ENCODE measurements around the gene CERCAM.
"Not testable (repeated sequence)": the region's sequence is repeated elsewhere in the genome, so short reads cannot be mapped to it uniquely, and the experiment has no call there.

CERCAM gene

GRCh38 chr9:128411364-128412119 lies 9.1 kb upstream of the CERCAM start:
- H3K27me3 ChIP-seq (ENCODE audit: insufficient read depth, low read length), result peaks cover 3% of the 10 kb centered on the region; the same call in 1 of the 2 replicates
- H3K36me3 ChIP-seq (ENCODE audit: insufficient read depth, low read length), result no peaks in the 10 kb centered on the region
- H3K4me3 ChIP-seq (ENCODE audit: low read depth, low read length, poor library complexity, severe bottlenecking), result no peak overlapping the region
- no peak overlapping the region for H3K9ac ChIP-seq (ENCODE audit: low read length)
- no peak for TF ChIP-seq EZH2 (IDR thresholded peaks at IDR 0.05; ENCODE audit: borderline replicate concordance, low read length)
- no peaks in the 10 kb centered on the region for H4K20me1 ChIP-seq (ENCODE audit: insufficient read depth, low read length)
- H3K4me1 ChIP-seq (ENCODE audit: insufficient read depth, low read length, severe bottlenecking), result peaks cover 13% of the 10 kb centered on the region
- H2AFZ ChIP-seq (ENCODE audit: low read length), result no peak overlapping the region
- no peaks in the 10 kb centered on the region for H3K9me3 ChIP-seq (ENCODE audit: low read length)
- no peak overlapping the region for H3K27ac ChIP-seq (ENCODE audit: low read depth, low read length, poor library complexity, severe bottlenecking)
- no peaks in the 10 kb centered on the region for H3F3A ChIP-seq (ENCODE audit: insufficient read depth, low read length)
- no peak overlapping the region for H3K4me2 ChIP-seq (ENCODE audit: low read length)
- H3K79me2 ChIP-seq (ENCODE audit: insufficient read depth, low read length), result no peaks in the 10 kb centered on the region
- no peaks in the 10 kb centered on the region for H3K9me2 ChIP-seq (ENCODE audit: low read depth, low read length)

GRCh38 chr9:128412120-128412790 lies 8.4 kb upstream of the CERCAM start:
- H3K4me1 ChIP-seq (ENCODE audit: insufficient read depth, low read length, severe bottlenecking), result peaks cover 20% of the 10 kb centered on the region
- no peak overlapping the region for H3K9ac ChIP-seq (ENCODE audit: low read length)
- no peak overlapping the region for H3K4me3 ChIP-seq (ENCODE audit: low read depth, low read length, poor library complexity, severe bottlenecking)
- no peak overlapping the region for H2AFZ ChIP-seq (ENCODE audit: low read length)
- peaks cover 3% of the 10 kb centered on the region; the same call in 1 of the 2 replicates for H3K27me3 ChIP-seq (ENCODE audit: insufficient read depth, low read length)
- no peak overlapping the region for H3K4me2 ChIP-seq (ENCODE audit: low read length)
- no peak overlapping the region for H3K27ac ChIP-seq (ENCODE audit: low read depth, low read length, poor library complexity, severe bottlenecking)
- H4K20me1 ChIP-seq (ENCODE audit: insufficient read depth, low read length), result no peaks in the 10 kb centered on the region
- no peaks in the 10 kb centered on the region for H3K79me2 ChIP-seq (ENCODE audit: insufficient read depth, low read length)
- no peaks in the 10 kb centered on the region for H3K36me3 ChIP-seq (ENCODE audit: insufficient read depth, low read length)
- no peaks in the 10 kb centered on the region for H3K9me2 ChIP-seq (ENCODE audit: low read depth, low read length)
- no peaks in the 10 kb centered on the region for H3K9me3 ChIP-seq (ENCODE audit: low read length)
- TF ChIP-seq CTCF (IDR thresholded peaks at IDR 0.05; ENCODE audit: low read length) (peak; percentile 81), EZH2 (IDR thresholded peaks at IDR 0.05; ENCODE audit: borderline replicate concordance, low read length) (no peak)
- no peaks in the 10 kb centered on the region for H3F3A ChIP-seq (ENCODE audit: insufficient read depth, low read length)

- H3K4me2 ChIP-seq (ENCODE audit: low read length); H3K9me2 ChIP-seq (ENCODE audit: low read depth, low read length); H3K27me3 ChIP-seq (ENCODE audit: insufficient read depth, low read length); H3K79me2 ChIP-seq (ENCODE audit: insufficient read depth, low read length); H3K9me3 ChIP-seq (ENCODE audit: low read length); H4K20me1 ChIP-seq (ENCODE audit: insufficient read depth, low read length); H3F3A ChIP-seq (ENCODE audit: insufficient read depth, low read length); H3K9ac ChIP-seq (ENCODE audit: low read length); H3K4me3 ChIP-seq (ENCODE audit: low read depth, low read length, poor library complexity, severe bottlenecking); H3K27ac ChIP-seq (ENCODE audit: low read depth, low read length, poor library complexity, severe bottlenecking); H3K36me3 ChIP-seq (ENCODE audit: insufficient read depth, low read length); H2AFZ ChIP-seq (ENCODE audit: low read length): not testable (repeated sequence)
- H3K4me1 ChIP-seq (ENCODE audit: insufficient read depth, low read length, severe bottlenecking), result peaks cover 23% of the 10 kb centered on the region
These were observed 6.9 kb upstream of the CERCAM start for GRCh38 chr9:128413728-128414127.

- no peaks in the 10 kb centered on the region for H4K20me1 ChIP-seq (ENCODE audit: insufficient read depth, low read length)
- H3K79me2 ChIP-seq (ENCODE audit: insufficient read depth, low read length), result no peaks in the 10 kb centered on the region
- H2AFZ ChIP-seq (ENCODE audit: low read length), result no peak overlapping the region
- no peak overlapping the region for H3K4me2 ChIP-seq (ENCODE audit: low read length)
- no peak overlapping the region for H3K4me3 ChIP-seq (ENCODE audit: low read depth, low read length, poor library complexity, severe bottlenecking)
- peaks cover 27% of the 10 kb centered on the region for H3K4me1 ChIP-seq (ENCODE audit: insufficient read depth, low read length, severe bottlenecking)
- H3K9me2 ChIP-seq (ENCODE audit: low read depth, low read length), result no peaks in the 10 kb centered on the region
- no peaks in the 10 kb centered on the region for H3K36me3 ChIP-seq (ENCODE audit: insufficient read depth, low read length)
- no peak overlapping the region for H3K27ac ChIP-seq (ENCODE audit: low read depth, low read length, poor library complexity, severe bottlenecking)
- H3K9me3 ChIP-seq (ENCODE audit: low read length), result no peaks in the 10 kb centered on the region
- TF ChIP-seq EZH2 (IDR thresholded peaks at IDR 0.05; ENCODE audit: borderline replicate concordance, low read length), result no peak
- TF ChIP-seq CTCF (IDR thresholded peaks at IDR 0.05; ENCODE audit: low read length), result peak; percentile 29; the same call in 1 of the 2 replicates
- H3K27me3 ChIP-seq (ENCODE audit: insufficient read depth, low read length), result peaks cover 5% of the 10 kb centered on the region; the same call in 1 of the 2 replicates
- no peak overlapping the region for H3K9ac ChIP-seq (ENCODE audit: low read length)
- H3F3A ChIP-seq (ENCODE audit: insufficient read depth, low read length), result no peaks in the 10 kb centered on the region
These were observed 6.2 kb upstream of the CERCAM start for GRCh38 chr9:128414461-128414860.
